Activated CD4-positive, alpha-beta T cell treated with anti-CD3 and anti-CD28 coated beads, Interleukin-2, amount 10 ng/mL, durations not matched to agents 24 days and 14 days (primary cell): ENCODE measurements around the gene HBQ1. TPM values are rescaled to one million over a fixed set of nuclear protein-coding genes. Genes with fewer than 3 reads are reported as not detected.
"Not testable (repeated sequence)": the region's sequence is repeated elsewhere in the genome, so short reads cannot be mapped to it uniquely, and the experiment has no call there.

Source experiments
- DNase-seq: peaks from one replicate; pipeline ENCODE4 v3.0.0; 2022
- H3K27ac Mint-ChIP-seq: one replicate; pipeline ENCODE4 v1.8.0; 2022; ENCODE audit warnings: mild to moderate bottlenecking, mixed read lengths
- H3K27me3 Mint-ChIP-seq: one replicate; pipeline ENCODE4 v1.8.0; 2022; ENCODE audit warnings: mixed read lengths
- H3K36me3 Mint-ChIP-seq: one replicate; pipeline ENCODE4 v1.8.0; 2022; ENCODE audit warnings: low read depth, mild to moderate bottlenecking, mixed read lengths
- H3K4me1 Mint-ChIP-seq: one replicate; pipeline ENCODE4 v1.8.0; 2021; ENCODE audit warnings: mixed read lengths
- H3K4me3 Mint-ChIP-seq: one replicate; pipeline ENCODE4 v1.8.0; 2022; ENCODE audit warnings: mild to moderate bottlenecking, moderate library complexity, mixed read lengths
- H3K9me3 Mint-ChIP-seq: one replicate; pipeline ENCODE4 v1.8.0; 2021; ENCODE audit warnings: mixed read lengths
- intact Hi-C: fragments of 100-400 bp; cut with micrococcal nuclease; formaldehyde crosslinking; loops from one replicate; pipeline ENCODE4 v1.15.1; 2023
- total RNA-seq: library from RNA; stranded (reverse); gene quantifications from 2 replicates; pipeline ENCODE4 v1.2.3, GENCODE V29; 2022

The HBQ1 gene
- total RNA-seq, 1 donor from 2014 or later: 1.6 TPM

- peaks cover 48% of the 10 kb centered on the region for H3K36me3 Mint-ChIP-seq
- no peak overlapping the region for H3K27ac Mint-ChIP-seq
- no peak for DNase-seq
- H3K4me1 Mint-ChIP-seq: peaks cover 2% of the 10 kb centered on the region
- no peak overlapping the region for H3K4me3 Mint-ChIP-seq
- H3K27me3 Mint-ChIP-seq: no peaks in the 10 kb centered on the region
- intact Hi-C loops: no loop called here
- no peaks in the 10 kb centered on the region for H3K9me3 Mint-ChIP-seq
Measured at GRCh38 chr16:189604-190186, 9.4 kb downstream of the HBQ1 start.

- Mint-ChIP-seq H3K27me3 (no peaks in the 10 kb centered on the region), H3K4me3 (no peak overlapping the region), H3K4me1 (peaks cover 2% of the 10 kb centered on the region), H3K36me3 (peaks cover 54% of the 10 kb centered on the region), H3K9me3 (no peaks in the 10 kb centered on the region), H3K27ac (no peak overlapping the region)
- DNase-seq: no peak
- intact Hi-C loops: no loop called here
Measured at GRCh38 chr16:191831-192230, 11.6 kb downstream of the HBQ1 start.

GRCh38 chr16:192686-193085, 12.4 kb downstream of the HBQ1 start:
- Mint-ChIP-seq H3K27me3 (no peaks in the 10 kb centered on the region), H3K27ac (no peak overlapping the region), H3K36me3 (peaks cover 54% of the 10 kb centered on the region), H3K4me3 (no peak overlapping the region), H3K9me3 (no peaks in the 10 kb centered on the region), H3K4me1 (peaks cover 2% of the 10 kb centered on the region)
- DNase-seq: no peak
- intact Hi-C loops: no loop called here

- intact Hi-C loops: no loop called here
- H3K27me3 Mint-ChIP-seq: no peaks in the 10 kb centered on the region
- H3K4me3 Mint-ChIP-seq: no peak overlapping the region
- peaks cover 60% of the 10 kb centered on the region for H3K36me3 Mint-ChIP-seq
- no peak overlapping the region for H3K27ac Mint-ChIP-seq
- H3K9me3 Mint-ChIP-seq: no peaks in the 10 kb centered on the region
- H3K4me1 Mint-ChIP-seq: peaks cover 2% of the 10 kb centered on the region
- no peak for DNase-seq
Measured at GRCh38 chr16:193441-193840, 13.2 kb downstream of the HBQ1 start.

- Mint-ChIP-seq H3K4me1 (no peaks in the 10 kb centered on the region), H3K4me3 (no peak overlapping the region), H3K36me3 (peaks cover 54% of the 10 kb centered on the region), H3K9me3 (no peaks in the 10 kb centered on the region), H3K27ac (no peak overlapping the region), H3K27me3 (no peaks in the 10 kb centered on the region)
- no peak for DNase-seq
- intact Hi-C loops: no loop called here
Measured at GRCh38 chr16:194516-194915, 14.3 kb downstream of the HBQ1 start.

GRCh38 chr16:200388-200787, 20.1 kb downstream of the HBQ1 start:
- Mint-ChIP-seq H3K27me3 (no peaks in the 10 kb centered on the region), H3K27ac (no peak overlapping the region), H3K36me3 (peaks cover 59% of the 10 kb centered on the region), H3K4me1 (no peaks in the 10 kb centered on the region), H3K9me3 (no peaks in the 10 kb centered on the region), H3K4me3 (no peak overlapping the region)
- no peak for DNase-seq
- intact Hi-C loops: no loop called here

GRCh38 chr16:203246-203645, 23.0 kb downstream of the HBQ1 start:
- Mint-ChIP-seq H3K27me3 (no peaks in the 10 kb centered on the region), H3K36me3 (peaks cover 60% of the 10 kb centered on the region), H3K4me1 (peaks cover 7% of the 10 kb centered on the region), H3K4me3 (no peak overlapping the region), H3K9me3 (no peaks in the 10 kb centered on the region), H3K27ac (no peak overlapping the region)
- intact Hi-C loops: no loop called here
- no peak for DNase-seq

GRCh38 chr16:204046-204445, 23.8 kb downstream of the HBQ1 start:
- H3K27me3 Mint-ChIP-seq, DNase-seq, H3K9me3 Mint-ChIP-seq, H3K4me3 Mint-ChIP-seq, H3K4me1 Mint-ChIP-seq, intact Hi-C loops, H3K27ac Mint-ChIP-seq: not testable (repeated sequence)
- peaks cover 59% of the 10 kb centered on the region for H3K36me3 Mint-ChIP-seq

- intact Hi-C loops, H3K9me3 Mint-ChIP-seq, H3K27ac Mint-ChIP-seq, H3K4me1 Mint-ChIP-seq, H3K27me3 Mint-ChIP-seq, DNase-seq, H3K4me3 Mint-ChIP-seq: not testable (repeated sequence)
- peaks cover 46% of the 10 kb centered on the region for H3K36me3 Mint-ChIP-seq
Measured at GRCh38 chr16:209359-209758, 29.1 kb downstream of the HBQ1 start.

GRCh38 chr16:211631-212180, 31.4 kb downstream of the HBQ1 start:
- intact Hi-C loops: not testable (repeated sequence)

GRCh38 chr16:212999-213398, 32.7 kb downstream of the HBQ1 start:
- Mint-ChIP-seq H3K4me3 (no peak overlapping the region), H3K27me3 (no peaks in the 10 kb centered on the region), H3K9me3 (no peaks in the 10 kb centered on the region), H3K27ac (no peak overlapping the region), H3K36me3 (peaks cover 40% of the 10 kb centered on the region), H3K4me1 (peaks cover 2% of the 10 kb centered on the region)
- intact Hi-C loops: no loop called here
- DNase-seq: no peak

More at GRCh38 chr16:211631-212180, 31.4 kb downstream of the HBQ1 start:
- H3K27ac Mint-ChIP-seq, DNase-seq, H3K4me3 Mint-ChIP-seq, H3K9me3 Mint-ChIP-seq, H3K27me3 Mint-ChIP-seq, H3K4me1 Mint-ChIP-seq: not testable (repeated sequence)
- H3K36me3 Mint-ChIP-seq: peaks cover 45% of the 10 kb centered on the region

- H3K4me1 Mint-ChIP-seq: peaks cover 6% of the 10 kb centered on the region
- no peaks in the 10 kb centered on the region for H3K9me3 Mint-ChIP-seq
- no peak overlapping the region for H3K4me3 Mint-ChIP-seq
- no peak overlapping the region for H3K27ac Mint-ChIP-seq
- peaks cover 44% of the 10 kb centered on the region for H3K36me3 Mint-ChIP-seq
- H3K27me3 Mint-ChIP-seq: no peaks in the 10 kb centered on the region
- intact Hi-C loops: no loop called here
- no peak for DNase-seq
Measured at GRCh38 chr16:220021-220420, 39.8 kb downstream of the HBQ1 start.

GRCh38 chr16:228151-228851, 48.0 kb downstream of the HBQ1 start:
- Mint-ChIP-seq H3K4me1 (peaks cover 21% of the 10 kb centered on the region), H3K4me3 (peak overlapping the region; percentile 92), H3K36me3 (peaks cover 38% of the 10 kb centered on the region), H3K9me3 (no peaks in the 10 kb centered on the region), H3K27ac (peak overlapping the region; percentile 94), H3K27me3 (no peaks in the 10 kb centered on the region)
- intact Hi-C loops: no loop called here
- no peak for DNase-seq

GRCh38 chr16:228852-229730, 48.8 kb downstream of the HBQ1 start, which contains the start of gene LUC7L:
Gene LUC7L, minus strand, starts transcription at chr16:229449. Its CDS starts 110 bp downstream, at chr16:229339.
- DNase-seq: peak; percentile 96
- H3K4me3 Mint-ChIP-seq: peak within 1 kb of the TSS; percentile 92
- H3K4me1 Mint-ChIP-seq: peaks cover 21% of the 10 kb centered on the region
- peaks cover 34% of the 10 kb centered on the region for H3K36me3 Mint-ChIP-seq
- no peaks in the 10 kb centered on the region for H3K9me3 Mint-ChIP-seq
- H3K27ac Mint-ChIP-seq: peak within 1 kb of the TSS; percentile 94
- H3K27me3 Mint-ChIP-seq: no peaks in the 10 kb centered on the region
- intact Hi-C loops: loop anchor here (1.0 kb wide), 1 partner anchor 123 kb away; the partner anchor contains the start of gene AXIN1
